Measurements from ENCODE around the gene KCNG4. TPM values are rescaled to one million over a fixed set of nuclear protein-coding genes. Genes with fewer than 3 reads are reported as not detected.

KCNG4 gene
- total and polyA plus RNA-seq, 8 donors: 0.03 to 0.06 (median 0.04) TPM; not detected in 3

DNA sequence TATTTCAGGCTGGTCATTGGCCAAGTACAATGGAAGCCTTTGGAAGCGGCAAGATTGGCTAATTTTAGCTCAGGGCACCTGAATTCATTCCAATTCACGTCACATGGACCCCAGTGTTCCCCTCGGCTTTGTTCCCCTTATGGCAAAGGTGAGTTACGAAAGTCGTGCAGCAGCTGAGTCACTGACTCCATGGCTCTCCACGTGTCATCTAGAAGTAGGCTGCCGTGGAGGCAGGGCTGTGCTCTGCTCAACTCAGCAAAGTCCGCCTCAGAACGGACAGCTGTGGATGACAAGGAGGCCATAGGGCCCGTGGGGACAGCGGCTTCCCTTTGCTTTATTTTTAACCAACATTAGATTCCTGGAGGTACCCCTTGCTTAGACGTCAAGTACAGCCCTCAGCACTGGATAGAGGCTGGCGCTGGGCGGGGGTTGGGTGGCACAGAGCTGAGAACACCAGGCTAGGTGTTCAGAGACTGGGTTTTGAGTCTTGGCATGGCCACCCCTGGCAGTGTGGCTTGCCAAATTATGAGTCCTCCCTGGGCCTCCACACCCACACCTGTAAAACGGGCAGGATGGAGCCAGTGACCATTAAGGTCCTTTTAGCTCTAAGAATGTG, 25.3 kb downstream of the KCNG4 start:
- Histone ChIP-seq H3K27me3 (no peaks in the 10 kb centered on the region), H3K36me3 (no peaks in the 10 kb centered on the region), H3K4me3 (no peak overlapping the region), H3K27ac (no peak overlapping the region), H3K4me1 (no peaks in the 10 kb centered on the region), H3K9me3 (no peaks in the 10 kb centered on the region)
- intact Hi-C loops (cut with DNase I): no loop called here
- ATAC-seq (no peak), DNase-seq (no peak)
- TF ChIP-seq, protein P1, sequence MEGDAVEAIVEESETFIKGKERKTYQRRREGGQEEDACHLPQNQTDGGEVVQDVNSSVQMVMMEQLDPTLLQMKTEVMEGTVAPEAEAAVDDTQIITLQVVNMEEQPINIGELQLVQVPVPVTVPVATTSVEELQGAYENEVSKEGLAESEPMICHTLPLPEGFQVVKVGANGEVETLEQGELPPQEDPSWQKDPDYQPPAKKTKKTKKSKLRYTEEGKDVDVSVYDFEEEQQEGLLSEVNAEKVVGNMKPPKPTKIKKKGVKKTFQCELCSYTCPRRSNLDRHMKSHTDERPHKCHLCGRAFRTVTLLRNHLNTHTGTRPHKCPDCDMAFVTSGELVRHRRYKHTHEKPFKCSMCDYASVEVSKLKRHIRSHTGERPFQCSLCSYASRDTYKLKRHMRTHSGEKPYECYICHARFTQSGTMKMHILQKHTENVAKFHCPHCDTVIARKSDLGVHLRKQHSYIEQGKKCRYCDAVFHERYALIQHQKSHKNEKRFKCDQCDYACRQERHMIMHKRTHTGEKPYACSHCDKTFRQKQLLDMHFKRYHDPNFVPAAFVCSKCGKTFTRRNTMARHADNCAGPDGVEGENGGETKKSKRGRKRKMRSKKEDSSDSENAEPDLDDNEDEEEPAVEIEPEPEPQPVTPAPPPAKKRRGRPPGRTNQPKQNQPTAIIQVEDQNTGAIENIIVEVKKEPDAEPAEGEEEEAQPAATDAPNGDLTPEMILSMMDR (IDR thresholded peaks at IDR 0.05): no peak

- no peak for DNase-seq
- no peaks in the 10 kb centered on the region for H3K9me3 ChIP-seq
- intact Hi-C loops (cut with DNase I): no loop called here
- H3K36me3 ChIP-seq: no peaks in the 10 kb centered on the region
- no peak overlapping the region for H3K4me3 ChIP-seq
- TF ChIP-seq, protein P1 (IDR thresholded peaks at IDR 0.05): no peak
- no peak for ATAC-seq
- no peaks in the 10 kb centered on the region for H3K4me1 ChIP-seq
- H3K27me3 ChIP-seq: no peaks in the 10 kb centered on the region
- H3K27ac ChIP-seq: no peak overlapping the region
These were observed 27.2 kb downstream of the KCNG4 start for GRCh38 chr16:84212631-84213030.

- no peaks in the 10 kb centered on the region for H3K4me1 ChIP-seq
- no peaks in the 10 kb centered on the region for H3K36me3 ChIP-seq
- ATAC-seq: no peak
- DNase-seq: no peak
- H3K4me3 ChIP-seq: no peak overlapping the region
- H3K27ac ChIP-seq: no peak overlapping the region
- no peaks in the 10 kb centered on the region for H3K9me3 ChIP-seq
- H3K27me3 ChIP-seq: no peaks in the 10 kb centered on the region
- intact Hi-C loops (cut with DNase I): no loop called here
- TF ChIP-seq, protein P1 (IDR thresholded peaks at IDR 0.05): no peak
These were observed 27.7 kb downstream of the KCNG4 start for GRCh38 chr16:84212154-84212553.

DNA sequence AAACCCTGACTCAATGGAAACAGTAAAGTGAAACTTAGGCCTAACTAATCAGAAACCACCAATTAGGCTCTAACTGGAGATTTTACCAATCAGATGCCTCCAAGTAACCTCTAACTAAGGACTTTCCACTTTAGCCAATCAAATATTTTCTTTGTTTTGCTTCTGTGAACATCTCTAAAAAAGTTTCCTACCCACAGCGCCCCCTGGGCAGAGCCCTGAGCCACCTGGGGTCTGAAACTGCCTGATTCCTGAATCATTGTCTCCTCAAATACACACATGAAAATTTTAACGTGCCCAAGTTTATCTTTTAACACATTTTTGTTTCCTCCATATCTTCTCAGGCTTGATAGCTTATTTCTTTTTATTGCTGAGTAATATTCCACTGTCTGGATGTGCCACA, 29.8 kb downstream of the KCNG4 start:
- ATAC-seq (no peak), DNase-seq (no peak)
- no peak overlapping the region for H3K4me3 ChIP-seq
- H3K36me3 ChIP-seq: no peaks in the 10 kb centered on the region
- H3K9me3 ChIP-seq: no peaks in the 10 kb centered on the region
- no peaks in the 10 kb centered on the region for H3K4me1 ChIP-seq
- intact Hi-C loops (cut with DNase I): no loop called here
- no peak overlapping the region for H3K27ac ChIP-seq
- no peaks in the 10 kb centered on the region for H3K27me3 ChIP-seq
- TF ChIP-seq, protein P1 (IDR thresholded peaks at IDR 0.05): no peak

DNA sequence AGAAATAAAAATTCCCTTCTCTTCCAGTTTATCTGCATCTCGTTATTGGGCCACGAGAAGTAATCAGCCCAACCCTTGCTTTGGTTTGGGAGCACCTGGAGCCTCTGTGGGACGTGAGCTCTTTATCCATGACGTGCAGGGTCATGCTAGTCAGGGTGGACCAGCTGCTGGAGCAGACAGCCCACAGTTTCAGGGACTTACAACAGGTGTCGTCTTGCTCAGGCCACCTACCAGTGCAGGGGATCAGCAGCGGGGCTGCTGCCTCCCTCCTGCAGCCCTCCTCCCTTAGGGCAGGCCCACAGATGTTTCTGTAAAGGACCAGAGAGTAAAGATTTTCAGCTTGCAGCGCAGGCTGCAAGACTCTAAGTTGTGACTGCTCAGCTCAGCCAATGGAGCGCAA, 31.9 kb downstream of the KCNG4 start:
- Histone ChIP-seq H3K27me3 (no peaks in the 10 kb centered on the region), H3K36me3 (no peaks in the 10 kb centered on the region), H3K4me3 (no peak overlapping the region), H3K27ac (no peak overlapping the region), H3K9me3 (no peaks in the 10 kb centered on the region), H3K4me1 (no peaks in the 10 kb centered on the region)
- ATAC-seq: no peak
- TF ChIP-seq, protein P1 (IDR thresholded peaks at IDR 0.05): no peak
- intact Hi-C loops (cut with DNase I): no loop called here
- DNase-seq: no peak
